Measurements from ENCODE around the gene PYGB. TPM values are rescaled to one million over a fixed set of nuclear protein-coding genes. Genes with fewer than 3 reads are reported as not detected.

Gene PYGB
- total and polyA plus RNA-seq, 9 donors, result 20.7 to 31.5 (median 26.0) TPM

- H3K36me3 ChIP-seq (ENCODE audit: control insufficient read depth, insufficient read depth, low read length), result no peaks in the 10 kb centered on the region
- no peak for DNase-seq
- WGBS (ENCODE audit: insufficient coverage), result no CpG with 5 or more reads among the region's 1 CpG
- no peaks in the 10 kb centered on the region for H3K4me1 ChIP-seq (ENCODE audit: control insufficient read depth, insufficient read depth, low read length)
- H3K9me3 ChIP-seq (replicated peaks; ENCODE audit: control insufficient read depth, low read depth, low read length), result no peaks in the 10 kb centered on the region
- no peaks in the 10 kb centered on the region for H3K27me3 ChIP-seq (ENCODE audit: control insufficient read depth, insufficient read depth, low read length)
- H3K4me3 ChIP-seq (ENCODE audit: low read length), result no peak overlapping the region
- no peak overlapping the region for H3K27ac ChIP-seq (ENCODE audit: low read length)
Measured at GRCh38 chr20:25340380-25340779, 92.5 kb downstream of the PYGB start.

- DNase-seq, result no peak
- H3K27me3 ChIP-seq (ENCODE audit: control insufficient read depth, insufficient read depth, low read length), result no peaks in the 10 kb centered on the region
- H3K27ac ChIP-seq (ENCODE audit: low read length), result no peak overlapping the region
- WGBS (ENCODE audit: insufficient coverage), result 87% methylated on average over 4 of the region's 9 CpGs
- no peaks in the 10 kb centered on the region for H3K36me3 ChIP-seq (ENCODE audit: control insufficient read depth, insufficient read depth, low read length)
- no peaks in the 10 kb centered on the region for H3K9me3 ChIP-seq (replicated peaks; ENCODE audit: control insufficient read depth, low read depth, low read length)
- H3K4me3 ChIP-seq (ENCODE audit: low read length), result no peak overlapping the region
- H3K4me1 ChIP-seq (ENCODE audit: control insufficient read depth, insufficient read depth, low read length), result no peaks in the 10 kb centered on the region
Measured at GRCh38 chr20:25341716-25342680, 94.1 kb downstream of the PYGB start.

GRCh38 chr20:25344634-25345033 is 96.7 kb downstream of the PYGB start:
- H3K27me3 ChIP-seq (ENCODE audit: control insufficient read depth, insufficient read depth, low read length), result no peaks in the 10 kb centered on the region
- H3K36me3 ChIP-seq (ENCODE audit: control insufficient read depth, insufficient read depth, low read length), result no peaks in the 10 kb centered on the region
- no peaks in the 10 kb centered on the region for H3K9me3 ChIP-seq (replicated peaks; ENCODE audit: control insufficient read depth, low read depth, low read length)
- H3K27ac ChIP-seq (ENCODE audit: low read length), result no peak overlapping the region
- no peak overlapping the region for H3K4me3 ChIP-seq (ENCODE audit: low read length)
- H3K4me1 ChIP-seq (ENCODE audit: control insufficient read depth, insufficient read depth, low read length), result no peaks in the 10 kb centered on the region
- WGBS (ENCODE audit: insufficient coverage), result no CpG with 5 or more reads among the region's 3 CpGs
- DNase-seq, result no peak

- H3K4me1 ChIP-seq (ENCODE audit: control insufficient read depth, insufficient read depth, low read length), result no peaks in the 10 kb centered on the region
- no peak overlapping the region for H3K27ac ChIP-seq (ENCODE audit: low read length)
- no peak overlapping the region for H3K4me3 ChIP-seq (ENCODE audit: low read length)
- H3K9me3 ChIP-seq (replicated peaks; ENCODE audit: control insufficient read depth, low read depth, low read length), result no peaks in the 10 kb centered on the region
- DNase-seq, result no peak
- no CpG with 5 or more reads among the region's 1 CpG for WGBS (ENCODE audit: insufficient coverage)
- H3K36me3 ChIP-seq (ENCODE audit: control insufficient read depth, insufficient read depth, low read length), result no peaks in the 10 kb centered on the region
- H3K27me3 ChIP-seq (ENCODE audit: control insufficient read depth, insufficient read depth, low read length), result no peaks in the 10 kb centered on the region
Measured at GRCh38 chr20:25345721-25346120, 97.8 kb downstream of the PYGB start.

GRCh38 chr20:25346349-25346748 is 98.5 kb downstream of the PYGB start:
- Histone ChIP-seq H3K9me3 (replicated peaks; ENCODE audit: control insufficient read depth, low read depth, low read length) (no peaks in the 10 kb centered on the region), H3K27me3 (ENCODE audit: control insufficient read depth, insufficient read depth, low read length) (no peaks in the 10 kb centered on the region), H3K27ac (ENCODE audit: low read length) (no peak overlapping the region), H3K4me1 (ENCODE audit: control insufficient read depth, insufficient read depth, low read length) (no peaks in the 10 kb centered on the region), H3K4me3 (ENCODE audit: low read length) (no peak overlapping the region), H3K36me3 (ENCODE audit: control insufficient read depth, insufficient read depth, low read length) (no peaks in the 10 kb centered on the region)
- no peak for DNase-seq
- no CpG with 5 or more reads among the region's 6 CpGs for WGBS (ENCODE audit: insufficient coverage)

Other genes with a start within 250 kb of the PYGB start
- 10.5 TPM for gene ACSS1, start 189.9 kb upstream of the PYGB start, total RNA-seq
- gene ACSS1, start 189.9 kb upstream of the PYGB start, polyA plus RNA-seq (ENCODE audit: insufficient read depth in 1 of 8, insufficient read length in 8 of 8, low replicate concordance in 1 of 8), result 10 to 100 TPM; 17.1 to 28.9 (median 21.6) TPM
- gene VSX1, start 165.9 kb upstream of the PYGB start, total RNA-seq, result not detected
- gene VSX1, start 165.9 kb upstream of the PYGB start, polyA plus RNA-seq (ENCODE audit: insufficient read depth in 1 of 8, insufficient read length in 8 of 8, low replicate concordance in 1 of 8), result under 1 TPM in 1 of 8 donors, not detected in 7; 0.12 TPM
- gene ENTPD6, start 52.4 kb upstream of the PYGB start, total RNA-seq, result 29.5 TPM
- 10 to 100 TPM; 29.9 to 44.3 (median 34.2) TPM for gene ENTPD6, start 52.4 kb upstream of the PYGB start, polyA plus RNA-seq (ENCODE audit: insufficient read depth in 1 of 8, insufficient read length in 8 of 8, low replicate concordance in 1 of 8)
- gene ABHD12, start 142.8 kb downstream of the PYGB start, total RNA-seq, result 14.3 TPM
- gene ABHD12, start 142.8 kb downstream of the PYGB start, polyA plus RNA-seq (ENCODE audit: insufficient read depth in 1 of 8, insufficient read length in 8 of 8, low replicate concordance in 1 of 8), result 10 to 100 TPM; 13.3 to 22.0 (median 16.9) TPM
- gene GINS1, start 159.6 kb downstream of the PYGB start, total RNA-seq, result 5.2 TPM
- gene GINS1, start 159.6 kb downstream of the PYGB start, polyA plus RNA-seq (ENCODE audit: insufficient read depth in 1 of 8, insufficient read length in 8 of 8, low replicate concordance in 1 of 8), result 10 to 100 TPM in 1 of 8 donors, 1 to 10 TPM in 7; 6.6 to 10.1 (median 7.9) TPM